ENCODE measurements around the gene HOXC9.

GRCh38 chr12:54022960-54023884, 23.3 kb downstream of the HOXC9 start:
- TF ChIP-seq ELF4 (CRISPR knock-in tag; IDR thresholded peaks at IDR 0.05; ENCODE audit: low read depth): no peak
- no peak for TF ChIP-seq CTCF (IDR thresholded peaks at IDR 0.05)
- TF ChIP-seq USF2 (CRISPR knock-in tag; IDR thresholded peaks at IDR 0.05): no peak
- no peak for TF ChIP-seq MAX (CRISPR knock-in tag; IDR thresholded peaks at IDR 0.05)
- no peak for TF ChIP-seq CBFB (CRISPR knock-in tag; IDR thresholded peaks at IDR 0.05; ENCODE audit: low read depth)
- no peak for TF ChIP-seq TEAD4 (CRISPR knock-in tag; IDR thresholded peaks at IDR 0.05)
- no peak for TF ChIP-seq ATF2 (CRISPR knock-in tag; IDR thresholded peaks at IDR 0.05; ENCODE audit: borderline replicate concordance, low read depth)
- TF ChIP-seq TP53 (CRISPR knock-in tag; IDR thresholded peaks at IDR 0.05): no peak
- no peak for TF ChIP-seq ZNF138 (CRISPR knock-in tag; conservative IDR thresholded peaks at IDR 0.05)
- TF ChIP-seq NR2C2 (CRISPR knock-in tag; IDR thresholded peaks at IDR 0.05): no peak
- TF ChIP-seq ZNF232 (CRISPR knock-in tag; IDR thresholded peaks at IDR 0.05): no peak

Data from WTC11 (cell line).